Ishikawa (cell line): Measurements from ENCODE around the gene ANAPC2.

Experiments used
- CREB1 ChIP-seq: IDR thresholded peaks from 2 replicates; pipeline ENCODE4 v1.6.1; 2012; ENCODE audit warnings: low read depth
- RAD21 ChIP-seq: IDR thresholded peaks from 2 replicates; pipeline ENCODE4 v1.6.1; 2012; ENCODE audit warnings: low read depth
- TEAD4 ChIP-seq: IDR thresholded peaks from 2 replicates; pipeline ENCODE4 v1.6.1; 2012
- YY1 ChIP-seq: IDR thresholded peaks from 2 replicates; pipeline ENCODE4 v1.6.1; 2012; ENCODE audit warnings: low read depth
- TF ChIP-seq, protein P1 (sequence below): IDR thresholded peaks from 2 replicates; pipeline ENCODE4 v1.6.1; 2012
- TF ChIP-seq, protein P2 (sequence below): IDR thresholded peaks from 2 replicates; pipeline ENCODE4 v1.6.1; 2012
- TF ChIP-seq, protein P3 (sequence below): IDR thresholded peaks from 2 replicates; pipeline ENCODE4 v1.6.1; 2012; ENCODE audit warnings: low read depth, mild to moderate bottlenecking

DNA sequence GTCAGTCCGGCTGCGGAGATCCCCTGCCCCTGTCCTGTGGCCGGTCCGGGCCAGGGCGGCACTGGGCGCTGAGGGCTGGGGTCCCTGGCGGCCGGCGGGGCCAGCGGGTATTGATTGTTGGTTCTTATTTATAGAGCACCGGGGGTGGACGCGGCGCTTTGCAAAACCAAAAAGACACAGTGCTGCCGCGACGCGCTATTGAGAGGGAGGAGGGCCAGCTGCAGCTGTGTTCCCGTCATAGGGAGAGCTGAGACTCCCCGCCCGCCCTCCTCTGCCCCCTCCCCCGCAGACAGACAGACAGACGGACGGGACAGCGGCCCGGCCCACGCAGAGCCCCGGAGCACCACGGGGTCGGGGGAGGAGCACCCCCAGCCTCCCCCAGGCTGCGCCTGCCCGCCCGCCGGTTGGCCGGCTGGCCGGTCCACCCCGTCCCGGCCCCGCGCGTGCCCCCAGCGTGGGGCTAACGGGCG is 21.0 kb downstream of the ANAPC2 start:
- TF ChIP-seq, protein P1, sequence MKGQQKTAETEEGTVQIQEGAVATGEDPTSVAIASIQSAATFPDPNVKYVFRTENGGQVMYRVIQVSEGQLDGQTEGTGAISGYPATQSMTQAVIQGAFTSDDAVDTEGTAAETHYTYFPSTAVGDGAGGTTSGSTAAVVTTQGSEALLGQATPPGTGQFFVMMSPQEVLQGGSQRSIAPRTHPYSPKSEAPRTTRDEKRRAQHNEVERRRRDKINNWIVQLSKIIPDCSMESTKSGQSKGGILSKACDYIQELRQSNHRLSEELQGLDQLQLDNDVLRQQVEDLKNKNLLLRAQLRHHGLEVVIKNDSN = no peak
- TF ChIP-seq CREB1 = no peak
- TF ChIP-seq, protein P2, sequence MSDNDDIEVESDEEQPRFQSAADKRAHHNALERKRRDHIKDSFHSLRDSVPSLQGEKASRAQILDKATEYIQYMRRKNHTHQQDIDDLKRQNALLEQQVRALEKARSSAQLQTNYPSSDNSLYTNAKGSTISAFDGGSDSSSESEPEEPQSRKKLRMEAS = no peak
- TF ChIP-seq YY1 = no peak
- no peak for TF ChIP-seq TEAD4
- TF ChIP-seq, protein P3, sequence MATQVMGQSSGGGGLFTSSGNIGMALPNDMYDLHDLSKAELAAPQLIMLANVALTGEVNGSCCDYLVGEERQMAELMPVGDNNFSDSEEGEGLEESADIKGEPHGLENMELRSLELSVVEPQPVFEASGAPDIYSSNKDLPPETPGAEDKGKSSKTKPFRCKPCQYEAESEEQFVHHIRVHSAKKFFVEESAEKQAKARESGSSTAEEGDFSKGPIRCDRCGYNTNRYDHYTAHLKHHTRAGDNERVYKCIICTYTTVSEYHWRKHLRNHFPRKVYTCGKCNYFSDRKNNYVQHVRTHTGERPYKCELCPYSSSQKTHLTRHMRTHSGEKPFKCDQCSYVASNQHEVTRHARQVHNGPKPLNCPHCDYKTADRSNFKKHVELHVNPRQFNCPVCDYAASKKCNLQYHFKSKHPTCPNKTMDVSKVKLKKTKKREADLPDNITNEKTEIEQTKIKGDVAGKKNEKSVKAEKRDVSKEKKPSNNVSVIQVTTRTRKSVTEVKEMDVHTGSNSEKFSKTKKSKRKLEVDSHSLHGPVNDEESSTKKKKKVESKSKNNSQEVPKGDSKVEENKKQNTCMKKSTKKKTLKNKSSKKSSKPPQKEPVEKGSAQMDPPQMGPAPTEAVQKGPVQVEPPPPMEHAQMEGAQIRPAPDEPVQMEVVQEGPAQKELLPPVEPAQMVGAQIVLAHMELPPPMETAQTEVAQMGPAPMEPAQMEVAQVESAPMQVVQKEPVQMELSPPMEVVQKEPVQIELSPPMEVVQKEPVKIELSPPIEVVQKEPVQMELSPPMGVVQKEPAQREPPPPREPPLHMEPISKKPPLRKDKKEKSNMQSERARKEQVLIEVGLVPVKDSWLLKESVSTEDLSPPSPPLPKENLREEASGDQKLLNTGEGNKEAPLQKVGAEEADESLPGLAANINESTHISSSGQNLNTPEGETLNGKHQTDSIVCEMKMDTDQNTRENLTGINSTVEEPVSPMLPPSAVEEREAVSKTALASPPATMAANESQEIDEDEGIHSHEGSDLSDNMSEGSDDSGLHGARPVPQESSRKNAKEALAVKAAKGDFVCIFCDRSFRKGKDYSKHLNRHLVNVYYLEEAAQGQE = no peak
- TF ChIP-seq RAD21 = no peak
